Measurements from ENCODE around the gene ABCC4.

Gene ABCC4, protein sequence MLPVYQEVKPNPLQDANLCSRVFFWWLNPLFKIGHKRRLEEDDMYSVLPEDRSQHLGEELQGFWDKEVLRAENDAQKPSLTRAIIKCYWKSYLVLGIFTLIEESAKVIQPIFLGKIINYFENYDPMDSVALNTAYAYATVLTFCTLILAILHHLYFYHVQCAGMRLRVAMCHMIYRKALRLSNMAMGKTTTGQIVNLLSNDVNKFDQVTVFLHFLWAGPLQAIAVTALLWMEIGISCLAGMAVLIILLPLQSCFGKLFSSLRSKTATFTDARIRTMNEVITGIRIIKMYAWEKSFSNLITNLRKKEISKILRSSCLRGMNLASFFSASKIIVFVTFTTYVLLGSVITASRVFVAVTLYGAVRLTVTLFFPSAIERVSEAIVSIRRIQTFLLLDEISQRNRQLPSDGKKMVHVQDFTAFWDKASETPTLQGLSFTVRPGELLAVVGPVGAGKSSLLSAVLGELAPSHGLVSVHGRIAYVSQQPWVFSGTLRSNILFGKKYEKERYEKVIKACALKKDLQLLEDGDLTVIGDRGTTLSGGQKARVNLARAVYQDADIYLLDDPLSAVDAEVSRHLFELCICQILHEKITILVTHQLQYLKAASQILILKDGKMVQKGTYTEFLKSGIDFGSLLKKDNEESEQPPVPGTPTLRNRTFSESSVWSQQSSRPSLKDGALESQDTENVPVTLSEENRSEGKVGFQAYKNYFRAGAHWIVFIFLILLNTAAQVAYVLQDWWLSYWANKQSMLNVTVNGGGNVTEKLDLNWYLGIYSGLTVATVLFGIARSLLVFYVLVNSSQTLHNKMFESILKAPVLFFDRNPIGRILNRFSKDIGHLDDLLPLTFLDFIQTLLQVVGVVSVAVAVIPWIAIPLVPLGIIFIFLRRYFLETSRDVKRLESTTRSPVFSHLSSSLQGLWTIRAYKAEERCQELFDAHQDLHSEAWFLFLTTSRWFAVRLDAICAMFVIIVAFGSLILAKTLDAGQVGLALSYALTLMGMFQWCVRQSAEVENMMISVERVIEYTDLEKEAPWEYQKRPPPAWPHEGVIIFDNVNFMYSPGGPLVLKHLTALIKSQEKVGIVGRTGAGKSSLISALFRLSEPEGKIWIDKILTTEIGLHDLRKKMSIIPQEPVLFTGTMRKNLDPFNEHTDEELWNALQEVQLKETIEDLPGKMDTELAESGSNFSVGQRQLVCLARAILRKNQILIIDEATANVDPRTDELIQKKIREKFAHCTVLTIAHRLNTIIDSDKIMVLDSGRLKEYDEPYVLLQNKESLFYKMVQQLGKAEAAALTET (N-terminal part only)

DNA sequence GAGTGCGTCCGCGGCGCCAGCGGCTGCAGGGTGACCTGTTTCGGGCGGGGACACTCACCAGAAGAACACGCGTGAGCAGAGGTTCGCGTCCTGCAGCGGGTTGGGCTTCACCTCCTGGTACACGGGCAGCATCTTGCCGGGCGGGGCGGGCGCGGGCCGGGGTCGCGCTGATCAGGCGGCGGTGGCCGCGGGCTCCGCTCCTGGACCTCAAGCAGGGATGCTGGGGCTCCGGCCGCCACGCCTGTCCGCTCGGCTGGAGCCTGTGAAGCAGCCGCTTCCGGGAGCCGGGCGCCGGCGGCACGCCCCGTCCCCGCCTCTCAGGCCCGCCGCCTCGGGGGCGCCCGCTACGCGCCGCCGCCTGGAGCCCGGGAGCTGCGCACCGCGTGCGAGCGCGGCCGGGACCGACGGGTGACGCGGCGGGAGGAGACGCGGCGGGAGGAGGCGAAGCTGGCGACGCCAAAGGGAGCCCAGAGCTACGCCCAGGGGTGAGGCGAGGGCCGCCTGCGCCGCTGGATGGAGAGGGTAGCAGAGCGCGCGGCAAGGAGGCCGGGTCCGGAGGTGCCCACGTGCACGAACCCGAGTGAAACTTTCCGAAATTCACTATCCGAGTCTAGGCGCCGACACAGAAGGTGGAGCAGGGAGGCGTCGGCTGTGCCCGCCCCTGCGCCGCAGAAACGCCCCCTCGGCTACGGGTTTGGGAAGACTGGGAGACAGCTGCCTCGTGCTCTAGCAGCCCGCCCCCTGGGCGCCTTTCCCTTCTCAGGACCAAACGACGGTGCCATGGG is at the start of gene ABCC4:
ABCC4 (minus strand) TSS at position 269 of the 785 bp plus-strand sequence; CDS start at position 132, 137 bp downstream.
- no peak for DNase-seq

DNA sequence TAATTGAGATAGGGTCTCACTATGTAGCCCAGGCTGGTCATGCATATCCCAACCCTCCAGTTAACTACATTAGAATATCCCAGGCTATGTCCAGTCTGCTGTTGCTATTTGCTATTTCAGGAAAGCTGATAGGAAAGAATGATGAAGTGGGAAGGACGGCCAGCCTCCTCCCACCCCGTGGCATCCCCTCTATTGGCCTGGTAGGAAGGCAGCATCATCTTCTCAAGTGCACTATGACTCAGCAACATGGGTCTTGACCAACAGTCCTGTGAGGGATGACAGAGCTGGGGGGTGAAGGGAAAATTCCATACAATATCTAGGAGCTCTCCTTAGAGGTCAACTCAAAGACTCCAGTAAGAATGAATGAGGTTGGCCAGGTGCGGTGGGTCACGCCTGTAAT is 48.0 kb upstream of the ABCC4 start:
- no peak for DNase-seq

DNA sequence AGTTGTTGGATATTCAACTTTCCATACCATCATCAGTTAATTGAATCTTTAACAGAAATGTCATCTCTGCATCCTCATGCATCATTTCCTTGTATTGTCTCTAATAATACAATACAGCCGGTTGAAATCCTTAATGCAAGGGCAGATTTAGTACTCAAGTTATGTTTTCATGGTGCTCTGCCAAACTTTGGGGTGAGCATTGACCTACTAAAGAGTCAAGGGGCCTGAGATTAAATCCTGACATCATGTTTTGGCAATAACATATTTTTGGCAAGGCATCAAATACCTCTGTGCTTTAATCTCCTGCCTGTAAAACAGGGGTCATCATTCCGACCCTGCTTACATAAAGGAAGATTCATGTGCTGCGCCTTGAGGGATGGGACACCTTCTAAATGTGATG is 42.7 kb upstream of the ABCC4 start:
- no peak for DNase-seq

DNA sequence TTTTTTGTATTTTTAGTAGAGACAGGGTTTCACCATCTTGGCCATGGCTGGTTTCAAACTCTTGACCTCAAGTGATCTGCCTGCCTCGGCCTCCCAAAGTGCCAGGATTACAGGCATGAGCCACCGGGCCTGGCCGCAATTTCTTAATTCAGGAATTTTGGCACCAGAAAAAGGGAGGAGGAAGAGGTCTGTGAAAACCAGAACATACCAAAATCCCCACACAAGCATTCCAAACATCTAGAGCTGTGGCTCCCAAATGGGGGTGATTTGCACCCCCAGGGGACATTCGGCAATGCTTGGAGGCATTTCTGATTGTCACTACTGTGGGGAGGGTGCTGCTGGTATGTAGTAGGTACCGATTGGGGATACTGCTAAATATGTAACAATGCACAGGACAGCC is 40.2 kb upstream of the ABCC4 start:
- no peak for DNase-seq

DNA sequence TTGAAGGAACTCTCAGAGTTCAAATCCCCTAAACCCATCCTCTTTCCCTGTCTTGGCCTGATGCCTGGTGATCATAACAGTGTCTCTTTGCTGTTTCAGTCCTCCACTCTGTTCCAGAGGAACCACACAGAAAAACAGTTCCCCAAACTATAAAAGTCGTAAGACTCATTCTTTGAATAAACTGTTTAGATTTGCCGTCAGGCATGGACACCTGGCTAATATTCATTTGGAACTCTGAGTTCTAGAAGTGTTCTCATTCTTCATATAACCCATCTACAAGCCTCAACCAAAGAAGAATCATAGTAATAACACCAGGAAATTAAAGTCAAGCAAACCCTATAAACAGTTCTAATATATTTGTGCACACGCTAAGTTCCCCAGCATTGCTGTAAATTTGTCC is 37.7 kb upstream of the ABCC4 start:
- no peak for DNase-seq

DNA sequence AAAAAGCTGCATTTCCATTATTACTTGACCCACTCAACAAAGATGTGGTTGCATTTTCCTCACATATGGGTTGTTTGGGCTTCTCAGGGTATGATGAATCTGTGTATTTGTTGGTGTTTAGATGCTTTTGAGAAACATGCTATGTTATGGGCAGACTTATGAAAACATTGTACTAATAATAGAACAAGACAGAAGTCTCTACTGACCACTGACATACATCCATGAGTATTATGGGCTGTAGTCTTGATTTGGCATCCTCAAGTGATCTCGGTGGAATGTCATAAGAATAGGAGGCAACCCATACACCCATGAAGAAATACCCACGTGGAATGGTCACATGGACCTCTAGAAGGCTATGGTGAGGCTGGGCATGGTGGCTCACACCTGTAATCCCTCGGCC is 36.3 kb upstream of the ABCC4 start:
- no peak for DNase-seq

DNA sequence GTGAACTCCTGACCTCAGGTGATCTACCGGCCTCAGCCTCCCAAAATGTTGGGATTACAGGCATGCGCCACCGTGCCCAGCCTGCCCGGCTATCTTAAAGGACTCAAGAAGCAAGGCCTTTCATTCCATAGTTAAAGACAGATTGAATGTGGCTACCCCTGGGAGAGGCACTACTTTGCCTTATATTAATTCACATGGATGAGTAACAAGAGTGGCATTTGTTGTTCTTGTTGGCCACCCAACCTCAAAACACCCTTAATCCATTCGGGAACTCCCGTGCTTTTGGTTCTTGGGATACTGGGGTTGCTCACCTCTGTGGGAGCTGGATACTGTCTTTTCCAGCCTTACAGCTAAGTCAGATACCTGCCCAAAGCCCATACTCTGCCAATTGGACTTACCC is 34.4 kb upstream of the ABCC4 start:
- DNase-seq, result no peak

DNA sequence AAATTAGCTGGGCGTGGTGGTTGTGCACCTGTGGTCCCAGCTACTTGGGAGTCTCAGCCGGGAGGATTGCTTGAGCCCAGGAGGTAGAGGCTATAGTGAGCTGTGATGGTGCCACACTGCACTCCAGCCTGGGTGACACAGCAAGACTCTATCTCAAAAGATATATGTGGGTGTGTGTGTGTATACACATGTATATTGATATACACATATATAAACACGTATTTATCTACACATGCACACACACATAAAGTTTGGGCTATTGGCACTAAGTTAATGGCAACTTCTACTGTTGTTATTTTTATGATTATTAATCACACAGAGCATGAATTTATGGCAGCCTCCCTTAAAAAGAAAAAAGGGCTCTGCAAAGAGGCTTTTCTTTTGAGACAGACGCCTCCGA is 27.1 kb upstream of the ABCC4 start:
- no peak for DNase-seq

DNA sequence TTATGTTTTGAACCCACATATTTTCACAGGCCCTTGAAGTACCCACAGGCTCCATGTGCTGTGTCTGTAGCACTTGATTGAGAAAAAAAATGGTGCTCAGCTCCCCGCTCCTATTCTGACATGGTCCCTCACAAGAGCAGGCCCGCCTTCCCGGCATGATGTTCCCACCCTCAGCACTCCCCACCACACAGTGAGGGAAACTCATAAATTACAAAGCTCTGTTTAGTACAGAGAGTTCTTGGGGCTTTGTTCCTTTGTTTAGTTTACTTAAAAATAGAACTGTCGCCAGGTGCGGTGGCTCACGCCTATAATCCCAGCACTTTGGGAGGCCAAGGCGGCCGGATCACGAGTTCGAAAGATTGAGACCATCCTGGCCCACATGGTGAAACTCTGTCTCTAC is 25.9 kb upstream of the ABCC4 start:
- DNase-seq, result no peak

DNA sequence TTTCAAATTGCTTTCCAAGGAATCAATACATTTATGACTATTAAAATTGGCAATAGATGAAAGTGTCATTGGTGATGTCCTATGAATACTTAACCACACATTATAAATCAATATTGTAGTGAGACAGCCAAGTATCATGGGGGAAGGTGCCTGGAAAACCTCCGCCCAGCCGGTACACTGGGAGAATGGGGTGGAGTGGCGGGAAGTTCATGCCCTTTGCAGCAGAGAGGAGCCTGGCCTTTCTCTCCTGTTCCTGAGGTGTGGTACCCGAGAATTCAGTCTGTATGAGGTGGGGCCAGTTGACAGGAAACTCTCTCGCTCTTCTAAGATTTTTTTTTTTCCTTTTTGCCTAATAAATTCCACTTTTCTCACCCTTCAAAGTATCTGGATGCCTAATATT is 25.4 kb upstream of the ABCC4 start:
- no peak for DNase-seq

DNA sequence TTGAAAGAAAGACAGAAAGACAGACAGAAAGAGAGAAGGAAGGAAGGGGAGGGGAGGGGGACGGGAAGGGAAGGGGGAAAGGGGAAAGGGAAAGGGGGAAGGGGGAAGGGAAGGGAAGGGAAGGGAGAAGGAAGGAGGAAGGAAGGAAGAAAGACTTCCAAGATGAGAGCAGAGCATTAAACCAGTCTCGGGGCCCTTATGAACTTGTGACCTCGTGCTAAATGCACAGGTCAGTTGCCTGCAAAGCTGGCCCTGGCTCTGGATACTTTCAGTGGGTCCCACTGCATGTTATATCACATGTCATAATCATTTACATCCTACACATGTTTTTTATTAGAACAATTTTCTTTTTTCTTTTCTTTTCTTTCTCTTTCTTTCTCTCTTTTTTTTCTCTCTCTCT is 24.2 kb upstream of the ABCC4 start:
- DNase-seq, result no peak

DNA sequence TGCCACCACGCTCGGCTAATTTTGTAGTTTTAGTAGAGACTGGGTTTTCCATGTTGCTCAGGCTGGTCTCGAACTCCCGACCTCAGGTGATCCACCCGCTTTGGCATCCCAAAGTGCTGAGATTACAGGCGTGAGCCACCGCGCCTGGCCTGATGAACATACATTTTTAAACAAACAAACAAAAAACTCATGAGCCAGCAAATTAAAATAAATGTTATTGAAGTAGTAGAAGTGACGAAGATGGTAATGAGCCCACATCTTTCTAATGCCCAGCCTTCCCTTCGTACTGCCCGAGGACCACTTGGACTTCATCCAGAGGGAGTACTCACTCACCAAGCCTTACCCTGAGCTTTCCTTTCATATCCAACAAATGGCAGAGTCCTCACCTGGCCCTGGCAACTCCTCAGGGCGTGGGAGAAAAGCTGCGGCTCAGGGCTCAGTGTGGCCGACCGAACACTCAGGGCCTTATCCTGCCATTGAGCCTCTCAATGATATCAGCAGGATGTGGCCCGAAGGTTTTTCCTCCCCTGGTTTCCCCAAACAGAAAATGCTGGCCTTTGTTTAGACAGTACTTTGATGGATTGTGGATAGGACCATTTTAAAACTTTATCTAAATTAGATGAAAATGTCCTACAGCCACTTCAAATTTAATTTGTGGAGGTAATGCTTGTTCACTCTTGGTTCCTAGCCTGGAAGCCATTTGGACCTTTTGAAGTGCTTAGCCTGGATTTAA is 22.8 kb upstream of the ABCC4 start:
- no peak for DNase-seq

DNA sequence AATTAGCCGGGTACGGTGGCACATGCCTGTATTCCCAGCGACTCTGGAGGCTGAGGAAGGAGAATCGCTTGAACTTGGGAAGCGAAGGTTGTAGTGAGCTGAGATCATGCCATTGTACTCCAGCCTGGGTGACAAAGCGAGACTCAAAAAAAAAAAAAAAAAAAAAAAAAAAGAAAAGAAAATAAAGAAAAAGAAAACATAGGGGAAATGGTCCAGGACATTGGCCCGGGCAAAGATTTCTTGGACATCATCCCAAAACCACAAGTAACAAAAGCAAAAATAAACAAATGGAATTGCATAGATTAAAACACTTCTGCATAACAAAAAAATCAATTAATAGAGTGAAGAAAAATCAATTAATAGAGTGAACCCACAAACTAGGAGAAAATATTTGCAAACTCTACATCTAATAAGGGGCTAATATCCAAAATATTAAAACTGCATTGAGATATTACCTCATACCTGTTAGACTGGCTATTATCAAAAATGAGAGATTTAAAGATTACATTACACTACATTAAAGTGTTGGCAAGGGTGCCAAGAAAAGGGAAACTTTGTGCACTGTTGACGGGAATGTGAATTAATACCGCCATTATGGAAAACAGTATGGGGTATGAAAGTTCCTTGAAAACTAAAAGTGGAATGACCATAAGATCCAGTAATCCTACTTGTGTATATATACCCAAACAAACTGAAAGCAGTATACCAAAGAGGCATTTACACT is 18.5 kb upstream of the ABCC4 start:
- no peak for DNase-seq

DNA sequence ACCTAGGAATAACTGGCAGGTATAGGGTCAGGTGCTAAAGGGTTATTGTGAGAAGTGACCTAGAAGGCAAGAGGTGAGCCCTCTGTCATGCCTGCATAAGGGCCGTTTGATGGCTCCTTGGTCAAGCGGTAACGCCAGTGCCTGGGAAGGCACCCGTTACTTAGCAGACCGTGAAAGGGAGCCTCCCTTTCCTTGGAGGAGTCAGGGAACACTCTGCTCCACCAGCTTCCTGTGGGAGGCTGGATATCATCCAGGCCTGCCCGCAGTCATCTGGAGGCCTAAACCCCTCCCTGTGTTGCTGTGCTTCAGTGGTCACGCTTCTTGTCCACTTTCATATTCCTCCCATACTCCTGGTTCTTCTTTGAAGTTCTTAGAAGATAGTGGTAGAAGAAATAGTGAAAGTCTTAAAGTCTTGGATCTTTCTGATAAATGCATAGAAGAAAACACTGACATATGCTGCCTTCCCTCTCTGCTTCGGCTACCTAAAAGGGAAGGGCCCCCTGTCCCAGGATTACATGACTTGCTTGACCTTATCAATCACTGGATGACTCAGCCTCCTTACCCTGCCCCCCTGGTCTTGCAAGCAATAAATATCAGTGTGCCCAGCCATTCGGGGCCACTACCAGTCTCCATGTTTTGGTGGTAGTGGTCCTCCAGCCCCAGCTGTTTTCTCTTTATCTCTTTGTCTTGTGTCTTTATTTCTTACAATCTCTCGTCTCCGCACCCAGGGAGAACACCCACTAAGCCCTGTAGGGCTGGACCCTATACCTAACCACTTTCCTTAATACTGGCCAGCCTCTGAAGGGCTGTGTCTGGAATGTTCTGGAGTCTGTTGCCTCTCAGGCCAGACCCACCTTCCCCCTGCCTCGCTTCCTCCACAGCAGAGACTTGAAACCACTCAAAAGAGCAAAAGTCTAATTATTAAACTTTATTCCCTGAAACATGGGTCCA is 16.1 kb upstream of the ABCC4 start:
- no peak for DNase-seq

DNA sequence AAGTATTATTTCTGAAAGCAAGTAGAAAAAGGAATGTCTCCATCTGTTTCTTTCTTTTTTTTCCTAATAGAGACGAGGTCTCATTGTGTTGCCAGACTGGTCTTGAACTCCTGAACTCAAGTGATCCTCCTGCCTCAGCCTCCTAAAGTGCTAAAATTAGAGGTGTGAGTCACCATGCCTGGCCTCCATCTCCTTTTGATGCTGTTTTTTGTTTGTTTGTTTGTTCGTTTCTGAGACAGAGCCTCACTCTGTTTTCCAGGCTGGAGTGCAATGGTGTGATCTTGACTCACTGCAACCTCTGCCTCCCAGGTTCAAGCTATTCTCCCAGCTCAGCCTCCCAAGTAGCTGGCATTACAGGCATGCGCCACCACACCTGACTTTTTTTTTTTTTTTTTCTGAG is 14.5 kb upstream of the ABCC4 start:
- no peak for DNase-seq

DNA sequence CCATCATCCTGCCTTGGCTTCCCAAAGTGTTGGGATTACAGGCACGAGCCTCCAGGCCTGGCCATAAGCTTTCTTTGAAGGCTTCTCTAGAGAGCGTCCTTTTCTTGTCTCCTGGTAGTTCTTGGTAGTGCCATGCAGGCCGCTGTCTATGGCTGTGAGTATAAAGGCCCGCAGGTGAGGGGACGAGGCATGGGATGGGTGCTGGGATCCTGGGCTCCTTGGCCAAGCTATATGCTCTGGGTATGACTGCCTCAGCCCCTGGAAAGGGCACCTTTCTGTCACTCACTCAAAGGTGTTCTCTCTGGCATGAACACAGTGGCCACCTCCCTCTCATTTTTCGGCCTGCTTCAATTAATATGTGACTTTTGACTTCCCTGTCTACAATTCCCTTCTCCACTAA is 6.3 kb upstream of the ABCC4 start:
- no peak for DNase-seq

DNA sequence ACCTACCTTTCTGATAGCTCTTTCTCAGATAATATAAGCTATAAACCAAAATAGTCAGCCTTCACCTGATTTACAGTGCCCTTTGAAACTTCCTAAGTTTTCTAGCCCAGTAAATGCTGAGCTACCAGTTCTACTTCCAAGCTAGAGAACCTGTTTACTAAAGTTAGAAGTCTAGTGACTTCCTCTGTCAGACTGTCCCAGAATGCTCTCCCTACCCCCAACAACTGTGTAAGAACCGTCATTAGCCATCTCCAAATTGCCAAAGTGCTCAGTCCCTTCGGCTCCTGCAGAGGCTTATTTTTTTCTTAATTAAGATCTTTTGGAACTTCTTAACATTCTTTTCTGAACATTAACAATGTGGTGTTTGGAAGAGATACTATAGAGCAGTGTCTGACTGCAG is 3.2 kb upstream of the ABCC4 start:
- DNase-seq, result no peak

DNA sequence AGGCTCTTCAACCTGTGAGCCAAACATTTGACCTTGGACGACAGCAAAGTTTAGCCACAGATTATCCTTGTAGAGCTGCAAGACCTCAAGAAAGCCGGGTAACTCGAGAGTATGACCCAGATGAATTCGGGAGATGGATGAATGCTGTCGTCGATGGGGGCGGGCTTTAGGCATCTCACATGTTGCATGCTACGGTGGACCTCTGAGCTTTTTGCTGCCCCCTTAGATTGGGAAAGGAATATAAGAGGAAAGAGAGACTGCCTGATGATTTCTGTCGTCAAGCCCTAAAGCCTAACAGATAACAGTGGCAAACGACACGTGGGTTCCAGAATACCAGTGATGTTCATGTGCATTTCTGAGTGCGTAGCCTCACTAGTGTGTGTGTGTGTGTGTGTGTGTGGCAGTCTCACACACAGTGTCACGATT is 730 bp upstream of the ABCC4 start:
- no peak for DNase-seq

DNA sequence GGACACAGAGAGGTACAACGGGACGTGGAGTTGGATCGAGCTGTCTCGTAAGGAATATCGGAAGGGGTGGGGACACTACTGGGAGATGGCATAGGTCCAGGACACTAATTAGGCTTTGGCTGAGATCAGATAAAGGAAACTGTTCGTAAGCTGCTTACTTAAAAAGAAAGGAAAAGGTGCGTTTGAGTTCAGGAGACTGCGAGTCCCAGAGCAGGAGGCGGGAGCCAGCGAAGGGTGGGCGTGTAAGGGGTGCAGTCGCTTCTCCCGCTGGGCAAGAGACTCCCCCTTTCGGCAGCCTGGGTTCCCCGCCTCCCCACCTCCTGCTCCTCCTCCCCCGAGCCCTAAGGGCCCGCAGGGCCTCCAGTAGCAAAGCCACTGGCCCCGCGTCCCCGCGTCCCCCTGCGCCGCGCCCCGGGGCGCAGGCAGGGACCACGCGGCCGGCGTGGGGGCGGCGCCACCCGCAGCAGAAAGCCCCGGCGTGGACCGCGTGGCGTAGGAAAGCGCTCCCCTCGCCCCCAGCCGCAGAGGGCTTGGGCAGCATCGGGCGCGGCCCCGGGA is 547 bp downstream of the ABCC4 start:
- peak; percentile 21 for DNase-seq
